Activated gamma-delta T cell treated with Interleukin-2 at 50 U/mL for 16 hours (primary cell): ENCODE measurements around the gene SLC12A4.
"Not testable (repeated sequence)": the region's sequence is repeated elsewhere in the genome, so short reads cannot be mapped to it uniquely, and the experiment has no call there.

Source experiments
- DNase-seq: peaks from one replicate; pipeline ENCODE4 v3.0.0-alpha.2; 2020

The SLC12A4 gene

GRCh38 chr16:67924140-67924906, 44.1 kb downstream of the SLC12A4 start:
- DNase-seq, result no peak

DNA sequence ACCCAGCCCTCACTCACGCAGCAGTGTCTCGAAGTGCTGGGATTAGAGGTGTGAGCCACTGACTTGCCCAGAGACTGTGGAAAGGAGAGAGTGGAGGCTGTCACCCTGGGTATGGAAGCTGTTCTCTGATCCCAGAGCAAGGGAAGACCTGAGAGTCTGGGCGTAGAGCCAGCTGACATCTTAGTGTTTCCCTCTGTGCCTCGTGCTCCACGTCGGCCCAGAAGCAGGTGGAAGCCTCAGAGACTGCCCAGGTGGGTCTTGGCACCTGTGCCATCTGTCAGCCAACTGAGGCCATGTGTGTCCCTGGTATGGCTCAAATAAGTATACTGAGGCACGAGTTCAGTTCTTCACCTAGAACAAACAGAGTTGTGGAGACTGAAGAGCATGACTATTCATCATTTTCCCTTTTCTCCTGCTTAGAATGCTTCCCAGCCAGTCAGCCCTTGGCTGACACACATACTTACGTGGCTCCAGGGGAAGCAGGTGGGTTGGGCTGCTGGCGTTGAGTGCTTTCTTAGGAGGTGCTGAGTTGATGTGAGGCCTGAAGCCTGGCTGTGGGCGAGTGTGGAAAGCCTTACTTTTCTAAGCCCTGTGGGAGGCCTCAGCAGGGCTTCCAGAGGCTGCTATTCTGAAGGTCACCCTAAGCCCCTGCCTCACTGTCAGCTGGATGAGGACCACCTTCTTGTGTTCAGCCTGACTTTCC, 44.9 kb downstream of the SLC12A4 start:
- no peak for DNase-seq

- DNase-seq, result no peak
These were observed 45.7 kb downstream of the SLC12A4 start for GRCh38 chr16:67922740-67923139.

- DNase-seq, result no peak
These were observed 46.2 kb downstream of the SLC12A4 start for GRCh38 chr16:67922221-67922620.

DNA sequence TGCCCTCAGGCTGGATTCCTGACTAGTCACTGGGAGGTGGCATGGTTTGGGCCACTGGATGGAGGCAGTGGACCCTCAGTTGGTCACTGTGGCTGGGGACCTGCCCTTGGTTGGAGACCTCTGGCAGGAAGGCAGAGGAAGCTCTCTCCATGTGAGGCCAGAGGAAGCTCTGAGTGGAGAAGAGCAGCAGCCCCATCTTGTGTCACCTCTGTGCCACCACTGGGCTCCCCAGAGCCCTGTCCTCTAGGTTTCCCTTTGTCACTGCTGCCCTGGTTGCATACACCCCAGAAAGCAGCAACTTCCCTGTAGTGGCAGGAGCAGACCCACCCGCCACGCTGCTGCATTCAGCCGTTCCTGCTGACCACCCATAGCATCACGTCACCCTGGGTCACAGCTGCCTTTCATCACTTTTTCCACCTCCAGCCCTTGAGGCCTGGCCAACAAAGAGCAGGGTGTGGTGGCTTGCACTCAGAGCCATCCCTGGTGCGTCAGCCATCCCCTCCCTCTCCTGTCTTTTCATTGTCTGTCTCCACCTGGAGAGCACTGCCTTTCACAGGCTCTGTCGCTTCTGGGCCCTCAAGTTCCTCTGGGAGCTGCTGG, 48.7 kb downstream of the SLC12A4 start:
- DNase-seq, result no peak

GRCh38 chr16:67917852-67918236, 50.6 kb downstream of the SLC12A4 start:
- DNase-seq, result peak; percentile 22

DNA sequence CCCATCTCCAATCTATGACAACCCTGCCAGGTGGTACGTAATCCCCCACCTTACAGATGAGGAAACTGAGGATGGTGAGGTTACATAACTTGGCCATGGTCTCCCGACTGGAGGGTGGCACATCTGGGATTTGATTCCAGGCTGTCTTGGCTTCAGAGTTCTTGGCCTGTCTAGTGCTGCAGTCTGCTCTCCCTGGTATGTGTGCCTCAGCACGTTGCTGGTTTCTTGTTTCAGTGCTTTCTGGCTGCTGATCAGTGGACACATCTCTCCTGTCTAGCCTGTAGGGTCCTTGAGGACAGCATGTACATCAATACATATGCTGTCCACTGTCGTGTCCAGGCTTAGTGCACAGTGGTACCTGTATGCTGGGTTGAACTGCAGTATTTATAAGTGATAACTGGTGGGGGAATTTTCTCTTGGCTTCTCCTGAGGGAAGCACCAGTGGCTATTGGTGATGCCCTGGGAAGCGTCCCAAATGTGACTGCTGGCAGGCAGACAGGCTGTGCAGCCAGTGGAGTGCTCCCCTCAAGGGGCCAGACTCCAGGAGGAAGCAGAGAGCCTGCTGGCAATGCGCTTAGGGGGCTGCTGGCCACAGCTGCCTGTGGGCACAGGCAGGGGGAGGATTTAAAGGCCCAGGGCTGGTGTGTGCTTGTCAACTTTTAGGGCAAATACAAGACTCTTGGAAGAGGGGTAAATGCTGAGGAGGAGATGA, 51.1 kb downstream of the SLC12A4 start:
- no peak for DNase-seq

GRCh38 chr16:67915831-67916723, 52.4 kb downstream of the SLC12A4 start:
- DNase-seq, result no peak

DNA sequence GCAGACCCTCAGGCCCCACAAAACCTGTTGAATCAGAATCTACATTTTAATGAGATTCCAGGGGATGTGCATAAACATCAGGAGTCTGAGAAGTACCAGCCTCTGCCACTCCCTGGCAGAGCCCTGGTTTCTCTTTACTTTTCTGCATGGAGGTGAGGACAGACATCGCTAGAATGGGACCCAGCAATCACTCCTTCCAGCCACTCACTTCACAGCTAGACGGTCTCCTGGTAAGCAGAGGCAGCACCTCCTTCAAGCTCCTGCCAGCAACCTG, 53.0 kb downstream of the SLC12A4 start:
- DNase-seq, result not testable (repeated sequence)

- DNase-seq, result no peak
These were observed 53.5 kb downstream of the SLC12A4 start for GRCh38 chr16:67914758-67915495.

GRCh38 chr16:67910158-67910557, 58.3 kb downstream of the SLC12A4 start:
- no peak for DNase-seq

- DNase-seq, result no peak
These were observed 59.2 kb downstream of the SLC12A4 start for GRCh38 chr16:67909056-67909742.

- no peak for DNase-seq
These were observed 60.8 kb downstream of the SLC12A4 start for GRCh38 chr16:67907397-67908180.

DNA sequence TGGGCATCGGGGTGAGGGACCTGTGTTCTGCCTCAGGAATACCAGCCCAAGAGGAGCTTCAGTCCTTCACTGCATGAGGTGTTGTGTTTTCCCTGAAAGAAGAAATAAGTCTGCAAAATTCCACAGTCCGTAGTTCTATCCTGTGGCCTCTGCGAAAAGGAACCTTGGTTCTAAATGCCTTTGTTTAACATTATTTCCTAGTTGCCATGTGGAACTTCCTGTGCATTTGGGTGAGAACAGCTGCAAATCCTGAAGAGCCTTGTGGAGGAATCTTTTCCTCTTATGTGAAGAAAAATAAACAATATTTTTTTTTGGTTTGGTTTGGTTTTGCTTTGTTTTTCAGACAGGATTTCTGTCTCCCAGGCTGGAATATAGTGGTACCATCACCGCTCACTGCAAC, 65.6 kb downstream of the SLC12A4 start:
- DNase-seq, result no peak

- DNase-seq, result no peak
These were observed 66.7 kb downstream of the SLC12A4 start for GRCh38 chr16:67901734-67902133.

DNA sequence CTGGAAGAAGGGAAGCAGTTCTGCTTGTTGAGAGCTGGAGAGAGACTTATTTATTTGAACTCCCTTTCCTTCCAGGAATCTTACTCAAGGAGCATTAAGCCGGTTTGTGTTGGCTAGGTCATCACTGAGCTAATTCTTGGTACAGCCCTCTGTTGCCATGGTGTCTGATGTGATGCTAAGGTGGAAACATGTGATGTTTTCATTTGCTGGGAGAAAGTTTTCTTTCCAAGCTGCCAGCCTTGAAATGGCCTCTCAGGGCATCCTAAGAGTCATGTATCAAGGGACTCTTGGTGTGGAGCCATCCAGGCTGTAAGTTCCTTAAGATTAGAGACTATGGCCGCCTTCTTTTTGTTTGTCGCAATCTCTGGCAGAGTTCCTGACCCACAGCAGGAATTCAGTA, 71.2 kb downstream of the SLC12A4 start:
- DNase-seq, result no peak

GRCh38 chr16:67893743-67894399, 74.6 kb downstream of the SLC12A4 start:
- no peak for DNase-seq
